CD4-positive, alpha-beta T cell (primary cell): ENCODE measurements around the gene GTF2H4. TPM values are rescaled to one million over a fixed set of nuclear protein-coding genes. Genes with fewer than 3 reads are reported as not detected.

ENCODE experiments used
- ATAC-seq: fragments of 200-7000 bp; cut with Tn5 transposase; one replicate; pipeline ENCODE4 v1.10.0; 2022; ENCODE audit warnings: mild to moderate bottlenecking; ENCODE audit not compliant: poor library complexity
- CTCF ChIA-PET: fragments of 350-600 bp; sonication (Branson Sonifier 250); formaldehyde crosslinking; loops from one replicate; lab custom pipeline; 2021; ENCODE audit warnings: antibody characterized with exemption, inconsistent platforms; lab: Charles Lee
- POLR2A ChIA-PET: fragments of 350-600 bp; sonication (Branson Sonifier 250); formaldehyde crosslinking; loops from one replicate; lab custom pipeline; 2021; ENCODE audit warnings: antibody characterized with exemption, inconsistent platforms; lab: Charles Lee
- DNase-seq, 14 experiments: peaks; one replicate each; pipeline ENCODE4 v3.0.0-alpha.2; 2013 to 2020; ENCODE audit warnings: mixed read lengths in 2 of 14
- H3K27ac ChIP-seq, 2 donors: one replicate each; pipeline versions ENCODE4 v1.5.1 to v1.7.0; 2013; ENCODE audit warnings: low read length in 2 of 2, low read depth in 1 of 2, mild to moderate bottlenecking in 1 of 2
- H3K27me3 ChIP-seq, 2 experiments: 1 replicate in 1 of 2; 2 replicates in 1 of 2; pipeline versions ENCODE4 v1.6.1 to v1.7.0; 2013; ENCODE audit warnings: low read length in 2 of 2, control low read depth in 1 of 2, mild to moderate bottlenecking in 1 of 2, moderate library complexity in 1 of 2; ENCODE audit not compliant: insufficient read depth in 2 of 2, control insufficient read depth in 1 of 2
- H3K36me3 ChIP-seq: one replicate; pipeline ENCODE4 v1.6.1; 2013; ENCODE audit warnings: low read length, control low read depth; ENCODE audit not compliant: insufficient read depth
- H3K4me1 ChIP-seq: one replicate; pipeline ENCODE4 v1.6.1; 2013; ENCODE audit warnings: low read length, control low read depth; ENCODE audit not compliant: insufficient read depth
- H3K4me3 ChIP-seq: one replicate; pipeline ENCODE4 v1.5.1; 2013; ENCODE audit warnings: mild to moderate bottlenecking, low read length, moderate library complexity
- H3K9me3 ChIP-seq, 2 experiments: 1 replicate in 1 of 2; 2 replicates in 1 of 2; pipeline versions ENCODE4 v1.6.1 to v1.7.0; 2013; ENCODE audit warnings: low read length in 2 of 2, mild to moderate bottlenecking in 2 of 2, control low read depth in 1 of 2, moderate library complexity in 1 of 2; ENCODE audit not compliant: control insufficient read depth in 1 of 2, insufficient read depth in 1 of 2
- H3K27ac Mint-ChIP-seq: one replicate; pipeline ENCODE4 v1.8.0; 2020; ENCODE audit warnings: mixed read lengths
- H3K27me3 Mint-ChIP-seq: one replicate; pipeline ENCODE4 v1.8.0; 2021; ENCODE audit warnings: mixed read lengths
- H3K36me3 Mint-ChIP-seq: one replicate; pipeline ENCODE4 v1.8.0; 2021; ENCODE audit warnings: low read depth, mixed read lengths
- H3K4me1 Mint-ChIP-seq: one replicate; pipeline ENCODE4 v1.8.0; 2021; ENCODE audit warnings: low read depth, mixed read lengths
- H3K4me3 Mint-ChIP-seq: one replicate; pipeline ENCODE4 v1.8.0; 2020; ENCODE audit warnings: mild to moderate bottlenecking, mixed read lengths
- H3K9me3 Mint-ChIP-seq: one replicate; pipeline ENCODE4 v1.8.0; 2020; ENCODE audit warnings: mixed read lengths
- CTCF ChIP-seq: fragments of 200-600 bp; IDR thresholded peaks from one replicate; pipeline ENCODE4 v1.8.0; 2022; ENCODE audit warnings: antibody characterized with exemption, mild to moderate bottlenecking
- intact Hi-C, 2 experiments: fragments of 100-400 bp; cut with DNase I in 1 of 2; cut with micrococcal nuclease in 1 of 2; formaldehyde crosslinking; loops; one replicate each; pipeline versions ENCODE4 v1.15.1 to v1.9.0; 2023 to 2025; cut with DNase I, micrococcal nuclease
- total RNA-seq, 174 experiments: library from RNA in 2 of 174; stranded (reverse) in 2 of 174; gene quantifications; one replicate each; pipeline ENCODE4 v1.2.3 and lab custom pipeline; 2021 to 2026

Gene GTF2H4
- total RNA-seq, 2 experiments from 2014 or later, result 7.7 to 10.7 TPM

DNA sequence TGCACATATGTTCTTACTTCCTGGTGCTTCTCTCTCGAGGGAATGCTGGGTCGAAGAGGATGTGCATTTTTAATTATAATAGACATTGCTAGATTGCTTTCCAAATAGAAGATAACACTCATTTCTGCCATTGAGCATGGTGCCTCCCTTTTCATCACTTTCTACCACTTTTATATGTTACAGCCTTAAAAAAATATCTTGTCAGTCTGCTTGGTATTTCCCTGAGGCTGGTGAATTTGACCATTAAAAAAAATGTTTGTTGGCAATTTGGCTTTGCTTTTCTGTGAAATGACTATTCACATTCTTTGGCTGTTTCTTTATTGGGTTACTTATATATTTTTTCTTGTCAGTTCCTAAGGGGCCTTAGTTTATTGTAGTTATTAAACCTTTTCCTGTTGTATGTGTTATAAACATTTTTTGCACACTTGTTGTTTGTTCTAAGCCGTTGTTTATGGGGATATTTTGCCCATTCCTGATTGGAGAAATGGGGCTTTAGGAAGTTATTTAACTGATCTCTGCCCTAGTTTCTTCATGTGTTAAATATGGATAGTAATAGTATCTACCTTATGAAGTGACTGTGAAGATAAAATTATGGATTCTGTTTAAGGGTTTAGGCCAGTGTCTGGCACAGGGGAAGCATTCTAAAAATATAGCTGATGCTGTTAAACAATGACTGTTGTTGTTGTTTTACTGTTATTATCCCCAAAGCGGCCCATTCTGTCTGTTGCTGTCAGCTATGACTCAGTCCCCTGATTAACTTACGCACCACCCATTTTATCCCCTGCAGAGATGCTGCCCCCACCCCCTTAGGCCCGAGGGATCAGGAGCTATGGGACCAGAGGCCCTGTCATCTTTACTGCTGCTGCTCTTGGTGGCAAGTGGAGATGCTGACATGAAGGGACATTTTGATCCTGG, 19.8 kb upstream of the GTF2H4 start:
- intact Hi-C loops, result loop anchor here in 1 of 2 experiments (2.0 to 10.0 kb wide), 2 partner anchors 19 to 433 kb away; no protein-coding TSS in a partner anchor
- Mint-ChIP-seq H3K27ac (no peak overlapping the region), H3K27me3 (no peaks in the 10 kb centered on the region), H3K9me3 (no peaks in the 10 kb centered on the region), H3K36me3 (peaks cover 16% of the 10 kb centered on the region), H3K4me1 (peaks cover 24% of the 10 kb centered on the region), H3K4me3 (no peak overlapping the region)
- POLR2A ChIA-PET, result no interaction called here
- TF ChIP-seq CTCF, result no peak
- H3K27ac ChIP-seq, result no peak overlapping the region
- no peak overlapping the region for H3K4me3 ChIP-seq
- peaks cover 30% of the 10 kb centered on the region for H3K4me1 ChIP-seq
- H3K27me3 ChIP-seq, result no peaks in the 10 kb centered on the region
- H3K9me3 ChIP-seq, result no peaks in the 10 kb centered on the region
- CTCF ChIA-PET, result interaction anchor here (1.3 kb wide), 1 partner anchor 59 kb away, joined by 3 read pairs; no protein-coding TSS in a partner anchor
- DNase-seq, result no peak
- ATAC-seq, result no peak
- peaks cover 7% of the 10 kb centered on the region for H3K36me3 ChIP-seq

DNA sequence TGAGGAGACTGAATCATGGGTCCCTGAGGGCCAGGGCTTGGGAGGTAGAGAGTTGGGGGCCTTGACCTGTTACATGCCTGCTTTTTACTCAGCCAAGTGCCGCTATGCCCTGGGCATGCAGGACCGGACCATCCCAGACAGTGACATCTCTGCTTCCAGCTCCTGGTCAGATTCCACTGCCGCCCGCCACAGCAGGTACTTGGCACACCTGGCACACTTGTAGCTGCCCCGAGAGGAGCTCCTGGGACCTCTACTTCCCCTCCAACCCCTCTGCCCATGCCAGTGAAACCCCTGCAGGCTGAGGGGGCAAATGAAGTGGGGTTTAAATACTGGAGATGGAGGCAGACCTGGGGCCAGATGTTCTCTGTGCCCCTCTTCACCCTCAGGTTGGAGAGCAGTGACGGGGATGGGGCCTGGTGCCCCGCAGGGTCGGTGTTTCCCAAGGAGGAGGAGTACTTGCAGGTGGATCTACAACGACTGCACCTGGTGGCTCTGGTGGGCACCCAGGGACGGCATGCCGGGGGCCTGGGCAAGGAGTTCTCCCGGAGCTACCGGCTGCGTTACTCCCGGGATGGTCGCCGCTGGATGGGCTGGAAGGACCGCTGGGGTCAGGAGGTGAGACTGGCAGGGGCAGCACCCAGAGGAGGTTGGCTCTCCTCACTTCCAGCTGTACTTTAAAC, 19.1 kb upstream of the GTF2H4 start:
- Histone ChIP-seq H3K4me3 (no peak overlapping the region), H3K4me1 (peaks cover 22% of the 10 kb centered on the region), H3K27ac (no peak overlapping the region), H3K36me3 (peaks cover 7% of the 10 kb centered on the region), H3K27me3 (no peaks in the 10 kb centered on the region), H3K9me3 (no peaks in the 10 kb centered on the region)
- DNase-seq, result no peak
- no peaks in the 10 kb centered on the region for H3K9me3 Mint-ChIP-seq
- H3K27me3 Mint-ChIP-seq, result no peaks in the 10 kb centered on the region
- TF ChIP-seq CTCF, result no peak
- H3K4me3 Mint-ChIP-seq, result no peak overlapping the region
- intact Hi-C loops, result loop anchor here in 1 of 2 experiments (10.0 kb wide), 1 partner anchor 434 kb away; no protein-coding TSS in a partner anchor
- peaks cover 18% of the 10 kb centered on the region for H3K4me1 Mint-ChIP-seq
- ATAC-seq, result no peak
- peaks cover 16% of the 10 kb centered on the region for H3K36me3 Mint-ChIP-seq
- ChIA-PET POLR2A (no interaction called here), CTCF (no interaction called here)
- H3K27ac Mint-ChIP-seq, result no peak overlapping the region

GRCh38 chr6:30889496-30889885, 18.5 kb upstream of the GTF2H4 start:
- Histone ChIP-seq H3K36me3 (peaks cover 7% of the 10 kb centered on the region), H3K27me3 (no peaks in the 10 kb centered on the region), H3K4me1 (peaks cover 21% of the 10 kb centered on the region), H3K9me3 (no peaks in the 10 kb centered on the region), H3K4me3 (no peak overlapping the region), H3K27ac (no peak overlapping the region)
- no peak for DNase-seq
- H3K9me3 Mint-ChIP-seq, result no peaks in the 10 kb centered on the region
- no peak overlapping the region for H3K4me3 Mint-ChIP-seq
- no peaks in the 10 kb centered on the region for H3K27me3 Mint-ChIP-seq
- CTCF ChIA-PET, result no interaction called here
- peaks cover 18% of the 10 kb centered on the region for H3K36me3 Mint-ChIP-seq
- H3K4me1 Mint-ChIP-seq, result peaks cover 18% of the 10 kb centered on the region
- no peak for TF ChIP-seq CTCF
- no peak for ATAC-seq
- H3K27ac Mint-ChIP-seq, result no peak overlapping the region
- intact Hi-C loops, result loop anchor here in 1 of 2 experiments (10.0 kb wide), 1 partner anchor 435 kb away; no protein-coding TSS in a partner anchor
- POLR2A ChIA-PET, result no interaction called here
